A549 (cell line): ENCODE measurements around the gene NEAT1.

Experiments
- BHLHE40 ChIP-seq: IDR thresholded peaks from 2 replicates; pipeline ENCODE4 v1.6.1; 2012; ENCODE audit warnings: low read depth, low read length, inconsistent platforms
- CHD2 ChIP-seq: fragments of 150-350 bp; IDR thresholded peaks from 2 replicates; pipeline ENCODE4 v1.6.1; 2014; ENCODE audit warnings: low read length; ENCODE audit not compliant: partially characterized antibody
- CTCF ChIP-seq: fragments of >200 bp; sonication (Bioruptor Twin); formaldehyde crosslinking; IDR thresholded peaks from 3 replicates; pipeline ENCODE4 v1.5.1; 2016
- FOSL2 ChIP-seq, 2 experiments: fragments of 450-650 bp in 1 of 2; fragments of >200 bp in 1 of 2; sonication (Bioruptor Twin) in 1 of 2; formaldehyde crosslinking; IDR thresholded peaks; 2 replicates each; pipeline versions ENCODE4 v1.5.0 to v1.6.1; 2016 to 2020; ENCODE audit warnings: mild to moderate bottlenecking in 1 of 2, moderate library complexity in 1 of 2
- HMGXB4 ChIP-seq: fragments of 250-450 bp; sonication (Bioruptor Pico); IDR thresholded peaks from 2 replicates; pipeline ENCODE4 v1.5.0; 2021; ENCODE audit warnings: mild to moderate bottlenecking, moderate library complexity, borderline replicate concordance
- MYC ChIP-seq: IDR thresholded peaks from 2 replicates; pipeline ENCODE4 v1.6.1; 2012; ENCODE audit warnings: mild to moderate bottlenecking, inconsistent platforms, low read length, improper control_type of control experiment, borderline replicate concordance
- NPAS2 ChIP-seq: fragments of 250-450 bp; sonication (Bioruptor Pico); IDR thresholded peaks from 2 replicates; pipeline ENCODE4 v1.8.0; 2022; ENCODE audit warnings: mild to moderate bottlenecking, moderate library complexity, borderline replicate concordance
- POLR2A ChIP-seq: IDR thresholded peaks from 2 replicates; pipeline ENCODE4 v1.6.1; 2012; ENCODE audit warnings: mild to moderate bottlenecking, low read length
- RAD21 ChIP-seq, 2 experiments: fragments of >200 bp in 1 of 2; sonication (Bioruptor Twin) in 1 of 2; formaldehyde crosslinking in 1 of 2; IDR thresholded peaks in 1 of 2; conservative IDR thresholded peaks in 1 of 2; 2 replicates in 1 of 2; 3 replicates in 1 of 2; pipeline ENCODE4 v1.6.1; 2012 to 2018; ENCODE audit warnings: inconsistent platforms in 1 of 2
- ZFP36 ChIP-seq: fragments of 450-650 bp; IDR thresholded peaks from 2 replicates; pipeline ENCODE4 v1.6.1; 2014; ENCODE audit warnings: borderline replicate concordance; ENCODE audit not compliant: partially characterized antibody

DNA sequence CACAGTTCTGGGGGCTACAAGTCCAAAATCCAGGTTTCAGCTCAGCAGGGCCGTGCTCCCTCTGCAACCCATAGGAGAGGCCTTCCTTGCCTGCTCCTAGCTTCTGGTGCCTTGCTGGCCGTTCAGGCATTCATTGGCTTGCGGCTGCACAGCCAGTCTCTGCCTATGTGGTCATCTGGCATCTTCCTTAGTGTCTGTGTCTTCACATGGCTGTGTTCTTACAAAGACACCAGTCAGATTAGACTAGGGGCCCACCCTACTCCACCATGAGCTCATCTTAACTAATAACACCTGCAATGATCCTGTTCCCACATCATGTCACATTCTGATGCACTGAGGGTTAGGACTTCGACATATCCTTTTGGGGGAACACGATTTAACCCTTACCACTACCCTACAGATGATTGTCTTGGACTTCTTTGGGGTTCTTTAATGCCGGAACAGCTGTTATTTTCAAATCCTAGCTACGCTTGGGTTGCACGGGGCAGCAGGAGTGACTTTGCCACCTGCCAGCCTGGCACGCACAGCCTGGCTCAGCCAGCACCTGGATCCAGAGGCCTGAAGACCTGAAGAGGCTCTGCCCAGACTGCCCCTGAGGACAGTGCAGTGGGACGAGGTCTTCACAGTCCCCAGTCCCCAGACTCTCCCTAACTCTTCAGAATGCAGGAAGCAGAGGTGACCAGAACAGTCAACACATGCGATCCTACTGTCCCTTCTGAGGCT is 7.7 kb upstream of the NEAT1 start:
- no peak for TF ChIP-seq MYC
- no peak for TF ChIP-seq CTCF
- TF ChIP-seq CHD2: no peak
- no peak for TF ChIP-seq HMGXB4 (CRISPR knock-in tag)
- TF ChIP-seq BHLHE40: no peak
- no peak for TF ChIP-seq ZFP36
- TF ChIP-seq RAD21 (conservative IDR thresholded peaks at IDR 0.05 in 1 of 2, IDR thresholded peaks at IDR 0.05 in 1 of 2): no peak
- no peak for TF ChIP-seq FOSL2 (IDR thresholded peaks at IDR 0.05)
- TF ChIP-seq FOSL2 (CRISPR knock-in tag; IDR thresholded peaks at IDR 0.05): no peak
- no peak for TF ChIP-seq POLR2A
- TF ChIP-seq NPAS2 (CRISPR knock-in tag): no peak
